Measurements from ENCODE around the gene DUSP10.

DUSP10 gene

DNA sequence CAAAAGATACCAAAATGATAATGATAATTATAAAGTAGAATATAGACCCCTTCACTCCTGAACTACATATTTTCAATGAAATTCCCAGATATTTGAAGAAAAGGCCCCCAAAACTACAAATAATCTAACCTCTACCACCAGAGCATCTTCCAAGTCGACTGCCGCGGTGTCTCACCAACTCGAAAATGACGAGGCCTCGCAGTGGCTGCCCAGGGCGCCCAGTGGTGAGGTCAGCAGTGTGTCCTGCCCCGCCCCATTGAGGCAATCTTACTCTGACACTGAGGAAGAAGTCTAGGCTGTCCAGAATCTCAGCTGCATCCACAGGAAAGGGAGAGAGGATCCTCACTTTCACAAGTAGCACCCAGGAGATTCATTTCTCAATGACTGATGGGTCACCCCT lies 5.2 kb downstream of the DUSP10 start:
- ATAC-seq: no peak
- no peak for TF ChIP-seq TSHZ2 (CRISPR knock-in tag; IDR thresholded peaks at IDR 0.05)
- TF ChIP-seq BACH2 (CRISPR knock-in tag; IDR thresholded peaks at IDR 0.05; ENCODE audit: borderline replicate concordance): no peak
- TF ChIP-seq RARB (CRISPR knock-in tag; IDR thresholded peaks at IDR 0.05): no peak
- no peak for TF ChIP-seq GLIS3 (CRISPR knock-in tag; IDR thresholded peaks at IDR 0.05)
- TF ChIP-seq ISL1 (CRISPR knock-in tag; IDR thresholded peaks at IDR 0.05): no peak
- no peak for TF ChIP-seq PPARA (CRISPR knock-in tag; IDR thresholded peaks at IDR 0.05; ENCODE audit: borderline replicate concordance)
- no peak for TF ChIP-seq CSRNP3 (CRISPR knock-in tag; IDR thresholded peaks at IDR 0.05)
- TF ChIP-seq, protein P1, sequence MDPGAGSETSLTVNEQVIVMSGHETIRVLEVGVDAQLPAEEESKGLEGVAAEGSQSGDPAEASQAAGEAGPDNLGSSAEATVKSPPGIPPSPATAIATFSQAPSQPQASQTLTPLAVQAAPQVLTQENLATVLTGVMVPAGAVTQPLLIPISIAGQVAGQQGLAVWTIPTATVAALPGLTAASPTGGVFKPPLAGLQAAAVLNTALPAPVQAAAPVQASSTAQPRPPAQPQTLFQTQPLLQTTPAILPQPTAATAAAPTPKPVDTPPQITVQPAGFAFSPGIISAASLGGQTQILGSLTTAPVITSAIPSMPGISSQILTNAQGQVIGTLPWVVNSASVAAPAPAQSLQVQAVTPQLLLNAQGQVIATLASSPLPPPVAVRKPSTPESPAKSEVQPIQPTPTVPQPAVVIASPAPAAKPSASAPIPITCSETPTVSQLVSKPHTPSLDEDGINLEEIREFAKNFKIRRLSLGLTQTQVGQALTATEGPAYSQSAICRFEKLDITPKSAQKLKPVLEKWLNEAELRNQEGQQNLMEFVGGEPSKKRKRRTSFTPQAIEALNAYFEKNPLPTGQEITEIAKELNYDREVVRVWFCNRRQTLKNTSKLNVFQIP (CRISPR knock-in tag; IDR thresholded peaks at IDR 0.05; ENCODE audit: borderline replicate concordance, low read depth): no peak
- no peak for TF ChIP-seq ZFP30 (CRISPR knock-in tag; IDR thresholded peaks at IDR 0.05)
- no peak for TF ChIP-seq TCF4 (CRISPR knock-in tag; IDR thresholded peaks at IDR 0.05; ENCODE audit: borderline replicate concordance)
- no peak for TF ChIP-seq ESRRG (CRISPR knock-in tag; IDR thresholded peaks at IDR 0.05)
- TF ChIP-seq OSR1 (CRISPR knock-in tag; IDR thresholded peaks at IDR 0.05): no peak

DNA sequence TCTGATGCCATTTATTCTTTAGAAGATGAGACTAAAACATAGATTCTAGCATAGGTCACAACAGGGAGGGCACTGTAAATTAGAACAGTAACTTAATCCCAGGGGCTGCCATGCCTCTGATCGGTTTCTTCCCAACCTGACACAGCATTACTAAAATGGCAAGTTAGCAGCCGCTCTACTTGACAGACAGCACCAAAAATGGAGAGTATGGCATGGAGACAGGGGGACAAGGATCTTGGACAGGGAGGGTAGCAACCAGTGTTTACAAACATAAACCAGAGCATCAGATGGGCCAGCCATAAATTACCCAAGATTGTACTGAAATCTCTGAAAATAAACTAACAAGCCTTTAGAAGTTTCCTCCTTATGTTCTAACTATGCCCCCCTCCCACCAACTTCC lies 5.9 kb downstream of the DUSP10 start:
- TF ChIP-seq ZNF70 (CRISPR knock-in tag; IDR thresholded peaks at IDR 0.05): no peak
- TF ChIP-seq TOX (CRISPR knock-in tag; IDR thresholded peaks at IDR 0.05; ENCODE audit: borderline replicate concordance): no peak
- TF ChIP-seq ZNF8 (CRISPR knock-in tag; IDR thresholded peaks at IDR 0.05): no peak
- TF ChIP-seq PPARA (CRISPR knock-in tag; IDR thresholded peaks at IDR 0.05; ENCODE audit: borderline replicate concordance): no peak
- no peak for TF ChIP-seq ARNTL (CRISPR knock-in tag; IDR thresholded peaks at IDR 0.05; ENCODE audit: borderline replicate concordance, low read depth)
- ATAC-seq: no peak

- no peak for ATAC-seq
- no peak for TF ChIP-seq ZNF70 (CRISPR knock-in tag; IDR thresholded peaks at IDR 0.05)
- TF ChIP-seq, protein P1 (CRISPR knock-in tag; IDR thresholded peaks at IDR 0.05; ENCODE audit: borderline replicate concordance, low read depth): no peak
- no peak for TF ChIP-seq ESRRG (CRISPR knock-in tag; IDR thresholded peaks at IDR 0.05)
- TF ChIP-seq SNAI2 (CRISPR knock-in tag; IDR thresholded peaks at IDR 0.05): no peak
- no peak for TF ChIP-seq RARB (CRISPR knock-in tag; IDR thresholded peaks at IDR 0.05)
- no peak for TF ChIP-seq CSDC2 (CRISPR knock-in tag; IDR thresholded peaks at IDR 0.05)
- TF ChIP-seq OSR1 (CRISPR knock-in tag; IDR thresholded peaks at IDR 0.05): no peak
These were observed 7.7 kb downstream of the DUSP10 start for GRCh38 chr1:221734187-221734586.

DNA sequence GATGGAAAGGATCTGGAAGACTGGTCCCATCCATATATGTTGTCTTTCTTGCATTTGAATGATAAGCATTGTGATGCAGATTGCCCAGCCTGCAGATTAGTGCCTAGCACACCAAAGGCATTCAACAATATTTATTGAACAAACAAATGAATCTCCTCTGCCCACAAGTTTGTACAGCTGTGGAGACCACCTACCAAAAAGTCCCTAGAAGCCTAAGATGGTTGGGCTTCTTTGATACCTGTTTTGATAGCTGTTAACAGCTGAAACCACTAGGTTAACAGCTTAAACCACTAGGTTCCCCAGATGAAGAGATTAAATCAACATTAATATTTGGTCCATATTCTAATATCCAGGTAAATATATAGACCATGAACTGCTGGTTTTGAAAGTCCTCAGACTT lies 9.8 kb downstream of the DUSP10 start:
- ATAC-seq: no peak
- no peak for TF ChIP-seq PPARA (CRISPR knock-in tag; IDR thresholded peaks at IDR 0.05; ENCODE audit: borderline replicate concordance)
- no peak for TF ChIP-seq ZFP3 (CRISPR knock-in tag; IDR thresholded peaks at IDR 0.05)
- TF ChIP-seq SNAI2 (CRISPR knock-in tag; IDR thresholded peaks at IDR 0.05): no peak
- no peak for TF ChIP-seq ISL1 (CRISPR knock-in tag; IDR thresholded peaks at IDR 0.05)
- no peak for TF ChIP-seq OSR1 (CRISPR knock-in tag; IDR thresholded peaks at IDR 0.05)
- no peak for TF ChIP-seq RARB (CRISPR knock-in tag; IDR thresholded peaks at IDR 0.05)
- TF ChIP-seq GLIS3 (CRISPR knock-in tag; IDR thresholded peaks at IDR 0.05): no peak
- no peak for TF ChIP-seq CSRNP3 (CRISPR knock-in tag; IDR thresholded peaks at IDR 0.05)

All from SK-N-SH treated with all-trans-retinoic acid at 6 μM for 48 hours (cell line).